Small intestine (tissue), 7 donors: ENCODE results near the gene XPO5. TPM values are rescaled to one million over a fixed set of nuclear protein-coding genes. Genes with fewer than 3 reads are reported as not detected.

Experiments
- DNase-seq, 2 donors: peaks; one replicate each; pipeline versions ENCODE4 v3.0.0 to v3.0.0-alpha.2; 2013
- FAIRE-seq: peaks from 2 replicates; lab custom pipeline; 2012; peaks lifted over from hg19 to GRCh38; lab: Jason Lieb, UNC
- H3K27ac ChIP-seq, 3 donors: one replicate each; pipeline ENCODE4 v1.5.1; 2013; ENCODE audit warnings: low read length in 2 of 3, mild to moderate bottlenecking in 2 of 3, control low read depth in 1 of 3, inconsistent platforms in 1 of 3, low read depth in 1 of 3, moderate library complexity in 1 of 3
- H3K27me3 ChIP-seq, 3 donors: one replicate each; pipeline ENCODE4 v1.6.1; 2013; ENCODE audit warnings: low read length in 3 of 3, inconsistent platforms in 1 of 3; ENCODE audit not compliant: control insufficient read depth in 3 of 3, insufficient read depth in 3 of 3
- H3K36me3 ChIP-seq, 3 donors: one replicate each; pipeline ENCODE4 v1.6.1; 2013; ENCODE audit warnings: low read length in 3 of 3, inconsistent platforms in 1 of 3, low read depth in 1 of 3, mild to moderate bottlenecking in 1 of 3, moderate library complexity in 1 of 3; ENCODE audit not compliant: control insufficient read depth in 3 of 3, insufficient read depth in 2 of 3
- H3K4me1 ChIP-seq, 3 donors: one replicate each; pipeline ENCODE4 v1.6.1; 2013; ENCODE audit warnings: low read length in 2 of 3, inconsistent platforms in 1 of 3, low read depth in 1 of 3, mild to moderate bottlenecking in 1 of 3, moderate library complexity in 1 of 3; ENCODE audit not compliant: control insufficient read depth in 3 of 3, insufficient read depth in 2 of 3
- H3K4me3 ChIP-seq, 3 donors: one replicate each; pipeline ENCODE4 v1.5.1; 2013; ENCODE audit warnings: low read length in 3 of 3, control low read depth in 1 of 3, inconsistent platforms in 1 of 3, low read depth in 1 of 3, mild to moderate bottlenecking in 1 of 3, moderate library complexity in 1 of 3
- H3K9me3 ChIP-seq, 2 donors: one replicate each; pipeline ENCODE4 v1.6.1; 2013; ENCODE audit warnings: low read depth in 1 of 2, low read length in 1 of 2; ENCODE audit not compliant: control insufficient read depth in 2 of 2, insufficient read depth in 1 of 2
- WGBS, 3 donors: extraction: QIAGEN DNeasy Blood & Tissue Kit; methylation state at CpG; one replicate each; pipeline ENCODE4 v1.1.7; 2013; 5-methylcytosine and 5-hydroxymethylcytosine counted together
- polyA plus RNA-seq, 4 donors: library from polyadenylated mRNA; stranded (reverse) in 3 of 4; unstranded in 1 of 4; fragments of 200-250 nt in 3 of 4; fragments of 120-200 nt in 1 of 4; gene quantifications; one replicate each; pipeline versions ENCODE4 v1.2.1 to v1.2.3, GENCODE V29; 2013
- donor health status: healthy with polysubstance abuse.
- donor health status: control.
- donor health status: control.
- donor health status: Bipolar disorder and iron deficiency.
- donor health status: healthy.

Gene XPO5
- polyA plus RNA-seq, 4 donors: 5.1 to 26.0 (median 8.8) TPM

GRCh38 chr6:43475516-43475915 lies 100.3 kb downstream of the XPO5 start:
- H3K9me3 ChIP-seq: no peaks in the 10 kb centered on the region
- no peak overlapping the region for H3K27ac ChIP-seq
- peaks cover 0 to 12% (median 6%) of the 10 kb centered on the region in 3 donors for H3K4me1 ChIP-seq
- DNase-seq (no peak), FAIRE-seq (no peak)
- no peak overlapping the region for H3K4me3 ChIP-seq
- H3K36me3 ChIP-seq: peaks cover 0 to 3% (median 0%) of the 10 kb centered on the region in 3 donors
- 82 to 94% (median 91%) methylated on average over 6 of the region's 6 CpGs for WGBS, 3 donors
- no peaks in the 10 kb centered on the region for H3K27me3 ChIP-seq

- no peaks in the 10 kb centered on the region for H3K27me3 ChIP-seq
- no peaks in the 10 kb centered on the region for H3K36me3 ChIP-seq
- H3K4me3 ChIP-seq: no peak overlapping the region
- no peak for DNase-seq
- H3K4me1 ChIP-seq: no peaks in the 10 kb centered on the region
- no peak for FAIRE-seq
- H3K9me3 ChIP-seq: no peaks in the 10 kb centered on the region
- H3K27ac ChIP-seq: no peak overlapping the region
- WGBS, 3 donors: 94 to 100% (median 97%) methylated on average over 4 of the region's 4 CpGs
Observed at GRCh38 chr6:43472515-43472914, 103.3 kb downstream of the XPO5 start.

Other genes starting within 250 kb of the XPO5 start
- 10 to 100 TPM in 1 of 4 donors, 1 to 10 TPM in 3; 3.5 to 18.1 (median 5.0) TPM for gene ZNF318, start 206.4 kb downstream of the XPO5 start, polyA plus RNA-seq
- gene ABCC10, start 148.5 kb downstream of the XPO5 start, polyA plus RNA-seq: 10 to 100 TPM; 15.7 to 31.1 (median 22.2) TPM
- gene DLK2, start 120.5 kb downstream of the XPO5 start, polyA plus RNA-seq: 1 to 10 TPM in 1 of 4 donors, under 1 TPM in 1, not detected in 2; 0.72 to 1.3 TPM
- gene TJAP1, start 98.5 kb downstream of the XPO5 start, polyA plus RNA-seq: 10 to 100 TPM; 17.2 to 34.5 (median 29.8) TPM
- under 1 TPM; 0.22 to 0.54 (median 0.38) TPM for gene LRRC73, start 65.7 kb downstream of the XPO5 start, polyA plus RNA-seq
- 100 to 1,000 TPM in 1 of 4 donors, 10 to 100 TPM in 3; 49.0 to 121 (median 71.8) TPM for gene YIPF3, start 59.1 kb downstream of the XPO5 start, polyA plus RNA-seq
- 10 to 100 TPM in 3 of 4 donors, 1 to 10 TPM in 1; 10.0 to 38.7 (median 23.7) TPM for gene POLR1C, start 58.9 kb downstream of the XPO5 start, polyA plus RNA-seq
- 1 to 10 TPM; 2.0 to 8.8 (median 3.1) TPM for gene POLH, start 147 bp upstream of the XPO5 start, polyA plus RNA-seq
- 10 to 100 TPM; 33.7 to 81.6 (median 45.7) TPM for gene GTPBP2, start 53.2 kb upstream of the XPO5 start, polyA plus RNA-seq
- gene MAD2L1BP, start 59.8 kb upstream of the XPO5 start, polyA plus RNA-seq: 10 to 100 TPM; 29.1 to 59.4 (median 46.3) TPM
- gene RSPH9, start 69.0 kb upstream of the XPO5 start, polyA plus RNA-seq: 1 to 10 TPM in 1 of 4 donors, under 1 TPM in 3; 0.42 to 1.1 (median 0.76) TPM
- gene MRPS18A, start 111.8 kb upstream of the XPO5 start, polyA plus RNA-seq: 100 to 1,000 TPM in 1 of 4 donors, 10 to 100 TPM in 3; 51.2 to 107 (median 65.1) TPM
- gene VEGFA, start 194.2 kb upstream of the XPO5 start, polyA plus RNA-seq: 100 to 1,000 TPM; 100 to 162 (median 126) TPM